HG03432 (cell line): ENCODE results near the gene RNF39.
"Not testable (repeated sequence)": the region's sequence is repeated elsewhere in the genome, so short reads cannot be mapped to it uniquely, and the experiment has no call there.

Experiments used
- ATAC-seq: cut with Tn5 transposase; IDR thresholded peaks from one replicate; pipeline ENCODE4 v1.9.1; 2021; ENCODE audit warnings: mild to moderate bottlenecking, moderate library complexity; ENCODE audit not compliant: unreplicated experiment

The RNF39 gene

GRCh38 chr6:30062471-30063178, 12.9 kb downstream of the RNF39 start:
- ATAC-seq, result no peak

GRCh38 chr6:30061858-30062458, 13.6 kb downstream of the RNF39 start:
- ATAC-seq, result no peak

- peak; percentile 91 for ATAC-seq
Observed at GRCh38 chr6:30061092-30061857, 14.3 kb downstream of the RNF39 start, which contains the start of gene POLR1H. Gene POLR1H, plus strand, starts transcription at chr6:30061265. Its CDS starts 260 bp downstream, at chr6:30061525.

DNA sequence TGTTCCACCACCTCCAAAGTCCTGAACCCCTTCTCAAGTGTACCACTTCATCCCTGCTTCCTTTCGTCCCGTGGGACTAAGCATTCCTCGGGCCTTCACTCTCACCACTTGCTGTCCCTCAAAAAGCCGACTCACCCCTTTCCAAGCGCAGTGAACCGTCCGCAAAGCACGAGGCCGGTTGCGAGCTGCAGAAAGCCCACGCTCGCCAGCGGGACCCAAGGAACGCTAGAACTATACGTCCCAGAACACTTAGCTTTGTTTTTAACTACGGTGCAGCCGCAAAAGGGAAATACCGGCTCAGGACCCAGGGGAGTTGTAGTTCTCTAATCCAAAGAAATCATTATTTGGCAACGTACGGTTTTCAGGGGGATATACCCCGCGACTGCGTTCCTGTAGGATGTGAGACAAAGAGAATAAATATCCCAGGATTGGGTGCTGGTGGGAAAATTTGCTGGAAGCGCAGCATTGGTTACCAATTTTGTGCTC, 14.9 kb downstream of the RNF39 start:
- peak; percentile 12 for ATAC-seq

DNA sequence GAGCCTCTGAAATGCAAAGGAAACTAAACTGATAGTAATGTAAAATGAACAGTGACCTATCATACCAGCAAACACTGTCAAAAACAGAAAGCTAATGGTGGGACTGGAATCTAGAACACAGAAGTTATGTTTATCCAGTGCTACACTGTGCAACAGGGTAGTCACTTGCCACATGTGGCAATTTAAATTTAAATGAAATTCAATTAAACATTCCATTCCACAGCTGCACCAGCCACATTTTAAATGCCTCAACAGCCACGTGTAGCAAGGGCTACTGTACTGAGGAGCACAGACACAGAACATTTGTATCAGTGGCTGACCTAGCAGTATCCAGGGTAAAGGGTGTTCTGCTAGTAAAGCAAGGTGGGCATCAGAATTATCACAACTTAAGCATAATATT, 20.1 kb downstream of the RNF39 start:
- no peak for ATAC-seq

DNA sequence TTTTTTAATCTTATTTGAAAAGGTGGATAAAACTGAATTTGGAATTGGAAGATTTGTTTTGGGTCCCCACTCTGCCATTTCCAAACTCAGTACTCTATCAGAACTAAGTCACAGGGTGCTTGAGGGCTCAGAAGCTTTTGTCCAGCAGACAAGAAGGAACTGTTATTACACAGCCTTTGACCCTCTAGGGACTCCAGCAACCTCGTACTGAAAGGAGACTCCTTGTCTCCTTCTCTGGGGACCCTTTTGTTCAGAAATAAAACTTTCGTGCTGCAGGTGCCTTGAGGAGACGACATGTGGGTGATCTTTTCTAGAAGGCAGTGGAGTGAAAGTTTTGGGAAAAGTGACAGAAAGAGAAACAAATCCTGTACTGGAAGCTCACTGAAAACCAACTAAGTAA, 21.9 kb downstream of the RNF39 start:
- ATAC-seq, result no peak

DNA sequence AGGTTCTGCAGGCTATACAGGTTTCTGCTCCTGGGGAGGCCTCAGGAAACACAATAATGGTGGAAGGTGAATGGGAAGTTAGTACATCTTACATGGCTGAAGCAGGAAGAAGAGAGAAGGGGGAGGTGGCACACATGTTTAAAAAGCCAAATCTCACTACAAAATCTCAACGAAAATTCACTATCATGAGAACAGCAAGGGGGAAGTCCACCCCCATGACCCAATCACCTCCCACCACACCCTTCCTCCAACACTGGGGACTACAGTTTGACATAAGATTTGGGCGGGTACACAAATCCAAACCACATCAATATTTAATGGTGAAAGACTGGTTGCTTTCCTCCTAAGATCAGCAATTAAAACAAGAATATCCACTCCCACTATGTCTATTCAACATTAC, 28.3 kb downstream of the RNF39 start:
- ATAC-seq, result no peak

DNA sequence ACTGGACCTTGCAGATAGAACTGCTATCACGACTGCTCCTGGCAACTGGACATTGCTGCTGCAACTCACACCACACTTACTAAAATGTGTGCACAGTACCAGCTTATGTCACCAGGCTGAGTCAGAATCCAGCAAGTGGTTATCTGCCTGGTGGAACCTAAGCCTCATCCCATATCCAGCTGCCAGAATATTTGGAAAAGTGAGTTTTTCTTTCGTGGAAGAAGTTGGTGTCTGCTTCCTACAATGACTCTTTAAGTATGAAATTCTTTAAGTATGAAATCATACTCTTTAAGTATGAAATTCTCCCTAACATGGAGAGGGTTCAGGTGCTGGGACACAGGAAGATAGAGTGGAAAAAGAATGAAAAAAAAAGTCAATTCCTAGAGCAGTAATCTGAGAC, 30.9 kb downstream of the RNF39 start:
- ATAC-seq, result no peak

- ATAC-seq, result no peak
Observed at GRCh38 chr6:30043744-30044143, 31.8 kb downstream of the RNF39 start.

DNA sequence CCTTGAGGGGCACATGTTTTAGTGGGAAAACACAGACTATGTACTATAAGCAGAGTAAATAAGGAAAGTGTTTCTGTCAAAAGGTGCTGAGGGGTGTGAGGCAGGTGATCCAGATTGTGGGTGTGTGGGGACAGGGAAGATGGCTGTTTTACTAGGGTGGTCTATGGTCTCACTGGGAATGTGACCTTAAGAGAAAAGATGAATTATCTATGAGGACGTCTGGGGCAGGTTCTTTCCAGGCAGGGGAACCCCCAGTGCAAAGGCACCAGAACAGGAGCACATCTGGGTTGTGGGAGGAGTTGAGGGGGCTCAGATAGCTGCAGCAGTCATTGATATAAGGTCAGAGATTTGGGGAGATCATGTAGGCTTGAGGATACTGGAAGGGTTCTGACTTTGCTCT, 32.7 kb downstream of the RNF39 start:
- no peak for ATAC-seq

DNA sequence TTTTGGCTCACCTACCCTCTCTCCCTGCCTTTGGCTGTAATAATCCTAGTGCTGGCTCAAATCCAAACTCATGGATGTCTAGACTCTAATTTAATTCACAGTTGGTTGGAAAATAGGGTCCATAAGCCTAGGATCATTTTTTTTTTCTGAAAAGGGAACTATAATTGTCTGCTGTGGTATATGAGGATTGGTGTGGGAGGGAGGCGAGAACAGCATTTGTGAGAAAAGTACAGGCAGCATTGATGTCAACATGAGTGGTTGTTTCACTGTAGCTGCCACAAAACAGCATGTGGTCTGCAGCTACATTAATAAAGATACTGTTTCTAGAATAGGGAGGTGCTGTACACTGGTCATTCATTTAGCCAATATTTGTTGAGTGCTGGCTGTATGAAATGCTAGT, 33.1 kb downstream of the RNF39 start:
- no peak for ATAC-seq

GRCh38 chr6:30041821-30042220, 33.7 kb downstream of the RNF39 start:
- no peak for ATAC-seq

DNA sequence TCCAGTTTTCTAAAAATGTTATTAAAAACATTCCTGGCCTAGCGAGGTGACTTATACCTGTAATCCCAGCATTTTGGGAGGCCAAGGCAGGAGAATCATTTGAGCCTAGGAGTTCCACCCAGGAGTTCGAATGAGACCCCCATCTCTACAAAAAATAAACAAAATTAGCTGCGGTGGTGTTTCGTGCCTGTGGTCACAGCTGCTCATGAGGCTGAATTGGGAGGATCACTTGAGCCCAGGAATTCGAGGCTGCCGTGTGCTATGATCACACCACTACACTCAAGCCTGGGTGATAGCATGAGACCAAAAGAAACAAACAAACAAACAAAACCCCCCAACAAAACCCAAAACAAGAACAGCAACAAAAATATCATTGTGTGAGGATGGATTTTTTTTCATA, 34.3 kb downstream of the RNF39 start:
- ATAC-seq, result no peak

DNA sequence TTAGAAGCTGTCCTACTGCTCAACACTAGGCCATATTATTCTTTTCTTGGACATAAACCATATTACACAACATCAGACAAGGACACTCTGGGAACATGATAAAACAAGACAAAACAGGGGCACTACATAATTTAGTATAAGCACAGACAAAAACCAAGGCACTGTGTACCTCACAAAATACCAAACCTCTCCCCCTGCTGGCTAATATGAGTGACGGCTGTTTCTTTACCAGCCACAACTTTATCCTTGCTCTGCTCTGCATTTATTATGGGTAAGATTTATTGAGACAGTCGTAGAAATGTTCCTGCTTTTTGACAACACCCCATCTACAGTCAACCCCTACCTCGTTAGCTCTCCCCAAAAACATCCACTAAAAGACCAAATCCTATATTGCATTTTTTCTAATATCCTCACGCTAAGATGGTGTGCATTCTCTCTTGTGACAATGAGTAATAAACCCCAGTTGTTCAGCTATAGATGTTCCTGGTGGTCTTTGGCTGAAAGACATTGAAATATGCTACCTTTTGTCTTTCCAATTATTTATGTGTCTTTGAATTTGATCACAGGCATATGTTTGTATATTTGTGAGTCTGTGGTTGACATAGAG, 38.3 kb downstream of the RNF39 start:
- ATAC-seq, result no peak

DNA sequence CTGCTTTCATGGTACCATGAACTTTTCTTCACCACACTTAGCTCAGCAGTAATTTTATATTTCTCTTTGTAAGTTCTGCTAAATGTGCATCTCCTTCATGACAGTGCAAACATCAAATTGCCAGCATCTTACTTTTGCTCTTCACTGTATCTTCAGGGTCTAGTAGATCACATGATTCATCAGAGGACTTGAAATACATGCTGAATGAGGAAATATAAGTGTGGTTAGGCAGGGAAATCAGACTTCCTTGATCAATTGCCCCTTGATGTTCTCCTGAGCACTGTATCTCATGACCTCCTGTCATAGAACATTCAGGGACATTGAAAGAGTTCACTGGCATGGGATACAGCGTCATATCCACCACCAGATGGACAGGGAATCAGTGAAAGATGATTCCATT, 39.8 kb downstream of the RNF39 start:
- no peak for ATAC-seq

DNA sequence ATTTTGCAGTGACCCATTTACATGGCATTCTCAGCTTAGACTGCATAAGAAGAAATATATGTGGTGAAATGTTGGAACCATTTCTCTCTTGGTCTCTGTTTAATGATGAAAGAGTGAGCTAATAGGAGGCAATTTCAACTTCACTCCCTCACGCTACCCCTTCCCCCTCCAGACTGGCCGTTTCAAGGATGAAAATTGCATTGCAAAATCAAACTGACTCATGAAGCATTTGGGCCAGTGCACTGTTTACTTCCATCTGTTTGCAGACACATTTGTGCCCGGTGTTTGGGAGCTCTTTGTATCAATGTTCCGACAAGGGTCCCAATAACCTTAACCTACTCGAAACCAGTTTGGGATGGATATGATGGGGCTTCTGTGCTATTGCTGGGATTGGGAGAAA, 42.1 kb downstream of the RNF39 start:
- ATAC-seq, result not testable (repeated sequence)

DNA sequence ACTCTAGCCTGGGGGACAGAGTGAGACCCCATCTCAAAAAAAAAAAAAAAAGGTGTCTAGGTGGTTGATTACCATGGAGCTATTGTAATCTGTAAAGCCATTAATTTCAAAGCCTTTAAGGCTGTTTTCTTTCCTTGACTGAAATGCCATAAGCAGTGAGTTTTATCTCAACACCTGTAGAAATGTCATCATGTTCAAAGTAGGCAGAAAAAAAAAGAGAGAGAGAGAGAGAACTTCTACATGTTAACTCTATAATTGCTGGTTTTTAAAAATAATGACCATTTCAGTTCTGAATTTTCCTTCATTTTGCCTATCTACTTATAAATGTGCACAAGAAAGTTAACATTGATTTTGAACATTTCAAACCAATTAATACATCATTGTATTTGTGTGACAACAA, 44.2 kb downstream of the RNF39 start:
- ATAC-seq, result no peak

DNA sequence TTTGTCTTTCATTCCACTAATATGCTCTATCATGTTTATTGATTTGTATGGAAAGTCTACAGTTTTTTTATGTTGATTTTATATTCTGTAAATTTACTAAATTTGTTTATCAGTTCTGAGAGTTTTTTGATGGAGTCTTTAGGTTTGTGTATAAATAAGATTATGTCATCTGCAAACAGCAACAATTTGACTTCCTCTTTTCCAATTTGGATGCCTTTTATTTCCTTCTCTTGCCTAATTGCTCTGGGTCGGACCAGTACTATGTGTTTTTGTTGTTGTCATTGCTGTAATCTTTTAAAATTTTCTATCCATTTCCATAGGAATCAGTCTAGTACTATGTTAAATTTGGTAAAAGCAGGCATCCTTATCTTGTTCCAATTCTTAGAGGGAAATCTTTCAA, 46.0 kb downstream of the RNF39 start:
- no peak for ATAC-seq

GRCh38 chr6:30025186-30025585, 50.4 kb downstream of the RNF39 start:
- no peak for ATAC-seq

DNA sequence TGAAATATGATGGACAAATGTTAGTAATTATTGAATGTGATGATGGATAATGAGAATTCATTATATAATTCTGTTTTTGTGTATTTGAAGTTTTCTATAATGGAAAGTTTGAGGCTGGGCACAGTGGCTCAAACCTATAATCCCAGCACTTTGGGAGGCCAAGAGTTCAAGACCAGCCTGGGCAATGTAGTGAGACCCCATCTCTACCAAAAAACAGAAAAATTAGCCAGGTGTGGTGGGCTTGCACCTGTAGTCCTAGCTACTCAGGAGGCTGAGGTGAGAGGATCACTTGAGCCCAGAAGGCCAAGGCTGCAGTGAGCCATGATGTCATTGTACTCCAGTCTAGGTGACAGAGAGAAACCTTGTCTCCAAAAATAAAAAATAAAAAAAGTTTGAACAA, 52.9 kb downstream of the RNF39 start:
- not testable (repeated sequence) for ATAC-seq

DNA sequence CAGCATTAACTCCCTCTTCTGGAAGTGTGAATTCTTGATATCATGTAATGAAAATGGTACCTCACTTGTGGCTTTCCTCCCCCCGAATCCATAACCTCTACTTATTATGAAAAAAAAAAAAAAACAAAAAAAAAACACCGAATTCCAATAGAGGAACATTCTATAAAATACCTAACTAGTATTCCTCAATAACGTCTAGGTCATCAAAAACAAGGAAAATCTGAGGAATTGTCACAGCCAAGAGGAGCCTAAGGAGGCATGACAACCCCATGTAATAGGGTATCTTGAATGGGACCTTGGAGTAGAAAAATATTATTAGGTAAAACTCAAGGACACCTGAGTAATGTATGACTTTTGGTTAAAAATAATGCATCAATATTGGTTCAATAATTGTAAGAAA, 53.4 kb downstream of the RNF39 start:
- ATAC-seq, result no peak
